ENCODE measurements around the gene TOM1L2. TPM values are rescaled to one million over a fixed set of nuclear protein-coding genes. Genes with fewer than 3 reads are reported as not detected.

The TOM1L2 gene
- polyA plus RNA-seq, 1 experiment = 25.5 TPM

DNA sequence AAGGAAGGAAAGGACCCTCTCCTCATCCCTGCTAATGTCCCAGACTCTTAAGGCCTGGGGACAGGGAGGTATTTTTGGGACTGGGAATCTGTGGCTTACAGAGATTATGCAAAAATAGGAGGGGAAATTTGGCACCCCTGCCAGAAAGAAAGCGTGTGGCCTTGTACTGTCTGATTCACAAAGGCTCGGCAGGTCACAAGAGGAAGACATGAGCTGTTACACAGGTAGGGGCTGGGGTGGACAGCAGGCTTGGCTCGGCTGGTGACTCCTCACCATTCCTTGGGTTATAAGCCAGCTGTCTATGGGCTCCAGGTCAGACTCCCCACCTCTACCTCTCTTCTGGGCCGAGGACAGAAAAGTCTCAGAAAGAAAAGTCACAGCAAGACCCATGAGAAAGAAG lies 114.7 kb downstream of the TOM1L2 start:
- TF ChIP-seq, protein P1, sequence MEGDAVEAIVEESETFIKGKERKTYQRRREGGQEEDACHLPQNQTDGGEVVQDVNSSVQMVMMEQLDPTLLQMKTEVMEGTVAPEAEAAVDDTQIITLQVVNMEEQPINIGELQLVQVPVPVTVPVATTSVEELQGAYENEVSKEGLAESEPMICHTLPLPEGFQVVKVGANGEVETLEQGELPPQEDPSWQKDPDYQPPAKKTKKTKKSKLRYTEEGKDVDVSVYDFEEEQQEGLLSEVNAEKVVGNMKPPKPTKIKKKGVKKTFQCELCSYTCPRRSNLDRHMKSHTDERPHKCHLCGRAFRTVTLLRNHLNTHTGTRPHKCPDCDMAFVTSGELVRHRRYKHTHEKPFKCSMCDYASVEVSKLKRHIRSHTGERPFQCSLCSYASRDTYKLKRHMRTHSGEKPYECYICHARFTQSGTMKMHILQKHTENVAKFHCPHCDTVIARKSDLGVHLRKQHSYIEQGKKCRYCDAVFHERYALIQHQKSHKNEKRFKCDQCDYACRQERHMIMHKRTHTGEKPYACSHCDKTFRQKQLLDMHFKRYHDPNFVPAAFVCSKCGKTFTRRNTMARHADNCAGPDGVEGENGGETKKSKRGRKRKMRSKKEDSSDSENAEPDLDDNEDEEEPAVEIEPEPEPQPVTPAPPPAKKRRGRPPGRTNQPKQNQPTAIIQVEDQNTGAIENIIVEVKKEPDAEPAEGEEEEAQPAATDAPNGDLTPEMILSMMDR (IDR thresholded peaks at IDR 0.05; ENCODE audit: low read depth, low read length) = no peak
- DNase-seq (ENCODE audit: low read depth, low spot score) = no peak
- Histone ChIP-seq H3K27ac (ENCODE audit: low read depth, low read length) (no peak overlapping the region), H3K4me3 (ENCODE audit: low read depth, low read length) (no peak overlapping the region), H3K27me3 (ENCODE audit: control insufficient read depth, insufficient read depth, low read length) (no peaks in the 10 kb centered on the region), H3K9me3 (ENCODE audit: control insufficient read depth, insufficient read depth, low read length) (no peaks in the 10 kb centered on the region)
- CTCF ChIA-PET = interaction anchor here (0.5 to 2.1 kb wide), 3 partner anchors 45 to 242 kb away, joined by 3 to 19 read pairs (median 3); no protein-coding TSS in a partner anchor
- POLR2A ChIA-PET = no interaction called here

DNA sequence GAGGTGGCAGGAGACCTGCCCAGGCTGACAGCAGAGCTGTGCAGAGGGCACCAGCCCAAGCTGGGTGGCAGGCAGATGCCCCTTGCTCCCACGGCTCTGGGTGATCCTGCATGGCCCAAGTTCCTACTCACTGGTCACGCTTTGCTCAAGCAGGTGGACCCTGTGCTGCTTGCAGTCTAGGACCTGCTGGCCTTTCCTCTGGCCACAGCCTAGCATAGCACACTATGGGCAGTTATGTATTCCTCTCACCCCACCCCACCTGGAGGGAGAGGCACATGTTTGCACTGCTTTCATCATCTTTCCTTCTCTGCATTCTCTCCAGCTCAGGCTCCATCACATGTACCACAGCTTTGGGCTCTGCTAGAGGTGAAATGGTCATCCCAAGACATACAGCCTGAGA lies 115.8 kb downstream of the TOM1L2 start:
- POLR2A ChIA-PET = no interaction called here

DNA sequence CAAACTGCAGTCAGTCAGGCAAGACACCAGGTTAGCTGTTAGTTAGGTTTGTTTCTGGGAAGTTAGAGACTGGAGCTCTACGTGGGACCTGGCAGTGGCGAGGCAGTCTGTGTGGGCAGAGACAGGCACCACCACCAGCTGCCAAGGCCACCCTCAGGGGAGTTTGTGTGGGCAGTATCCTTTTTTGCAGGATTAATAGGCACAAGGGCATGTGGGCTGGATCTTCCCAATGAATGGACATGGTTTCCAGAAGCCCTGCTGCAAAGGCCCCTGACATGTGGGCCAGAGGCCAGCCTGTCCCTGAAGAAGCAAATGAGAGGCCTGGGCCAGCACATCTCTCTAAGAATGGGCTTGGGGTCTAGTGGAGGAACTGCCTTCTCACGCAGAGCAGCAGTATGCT lies 116.2 kb downstream of the TOM1L2 start:
- H3K9me3 ChIP-seq (ENCODE audit: control insufficient read depth, insufficient read depth, low read length) = no peaks in the 10 kb centered on the region
- H3K4me3 ChIP-seq (ENCODE audit: low read depth, low read length) = no peak overlapping the region
- H3K27me3 ChIP-seq (ENCODE audit: control insufficient read depth, insufficient read depth, low read length) = no peaks in the 10 kb centered on the region
- CTCF ChIA-PET = interaction anchor here (1.2 kb wide), 1 partner anchor 177 kb away, joined by 4 read pairs; no protein-coding TSS in a partner anchor
- POLR2A ChIA-PET = no interaction called here
- TF ChIP-seq, protein P1 (IDR thresholded peaks at IDR 0.05; ENCODE audit: low read depth, low read length) = no peak
- DNase-seq (ENCODE audit: low read depth, low spot score) = no peak
- H3K27ac ChIP-seq (ENCODE audit: low read depth, low read length) = no peak overlapping the region

More for the DNA sequence above, 115.8 kb downstream of the TOM1L2 start:
- TF ChIP-seq, protein P1 (IDR thresholded peaks at IDR 0.05; ENCODE audit: low read depth, low read length) = no peak
- DNase-seq (ENCODE audit: low read depth, low spot score) = no peak
- Histone ChIP-seq H3K27ac (ENCODE audit: low read depth, low read length) (no peak overlapping the region), H3K4me3 (ENCODE audit: low read depth, low read length) (no peak overlapping the region), H3K27me3 (ENCODE audit: control insufficient read depth, insufficient read depth, low read length) (no peaks in the 10 kb centered on the region), H3K9me3 (ENCODE audit: control insufficient read depth, insufficient read depth, low read length) (no peaks in the 10 kb centered on the region)
- CTCF ChIA-PET = interaction anchor here (1.2 kb wide), 1 partner anchor 177 kb away, joined by 4 read pairs; no protein-coding TSS in a partner anchor

DNA sequence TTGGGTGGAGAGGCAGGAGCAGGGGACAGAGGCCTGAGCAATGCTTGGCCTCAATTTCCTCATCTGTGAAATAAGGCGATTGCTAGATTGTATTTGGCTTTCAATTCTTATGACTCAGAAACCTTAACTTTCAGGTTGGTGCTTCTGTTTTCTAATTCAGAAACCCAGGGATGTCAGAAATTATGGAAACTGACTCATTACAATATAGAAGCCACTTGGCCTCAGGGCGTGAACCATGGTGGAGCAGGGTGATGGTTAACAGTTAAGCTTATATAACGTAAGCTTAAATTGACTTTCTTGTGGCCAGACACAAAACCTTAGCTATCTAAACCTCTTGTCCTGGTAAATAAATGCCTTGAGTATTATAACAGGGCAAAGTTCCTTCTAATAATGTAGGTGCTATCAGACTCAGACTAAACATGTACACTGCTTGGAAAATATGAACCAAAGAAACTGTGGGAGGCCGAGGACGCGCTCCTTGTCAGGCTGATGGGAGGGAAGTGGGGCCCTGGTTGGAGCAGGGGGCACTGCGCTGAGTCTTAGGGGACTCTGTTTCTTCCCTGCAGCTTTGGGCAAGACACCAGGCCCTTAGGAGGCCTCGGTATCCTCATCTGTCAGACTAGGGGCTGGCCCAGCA lies 118.3 kb downstream of the TOM1L2 start:
- no peaks in the 10 kb centered on the region for H3K9me3 ChIP-seq (ENCODE audit: control insufficient read depth, insufficient read depth, low read length)
- H3K27ac ChIP-seq (ENCODE audit: low read depth, low read length) = no peak overlapping the region
- ChIA-PET POLR2A (no interaction called here), CTCF (interaction anchor here (1.0 to 1.2 kb wide), 3 partner anchors 13 to 180 kb away, joined by 3 to 5 read pairs (median 3); no protein-coding TSS in a partner anchor)
- no peak for DNase-seq (ENCODE audit: low read depth, low spot score)
- no peak overlapping the region for H3K4me3 ChIP-seq (ENCODE audit: low read depth, low read length)
- no peaks in the 10 kb centered on the region for H3K27me3 ChIP-seq (ENCODE audit: control insufficient read depth, insufficient read depth, low read length)
- TF ChIP-seq, protein P1 (IDR thresholded peaks at IDR 0.05; ENCODE audit: low read depth, low read length) = no peak

DNA sequence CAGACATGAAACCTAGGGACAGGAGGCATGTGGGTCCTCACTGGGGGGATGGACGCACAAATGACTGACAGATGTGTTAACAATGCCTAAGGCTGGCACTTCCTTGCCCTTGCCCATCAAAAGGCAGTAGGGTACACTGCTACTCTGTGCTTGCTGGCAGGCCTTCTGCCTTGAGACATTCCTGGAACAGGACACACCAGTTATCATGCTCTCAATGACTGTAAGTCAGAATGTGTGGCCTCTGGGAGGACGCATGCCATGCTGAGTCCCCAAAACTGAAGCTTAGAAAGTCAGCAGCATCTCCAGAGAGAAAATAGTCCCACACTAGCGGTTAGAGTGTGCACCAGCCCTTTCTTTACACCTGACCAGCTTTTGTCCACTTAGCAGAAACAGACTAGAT lies 119.3 kb downstream of the TOM1L2 start:
- TF ChIP-seq, protein P1 (IDR thresholded peaks at IDR 0.05; ENCODE audit: low read depth, low read length) = no peak
- Histone ChIP-seq H3K27me3 (ENCODE audit: control insufficient read depth, insufficient read depth, low read length) (no peaks in the 10 kb centered on the region), H3K9me3 (ENCODE audit: control insufficient read depth, insufficient read depth, low read length) (no peaks in the 10 kb centered on the region), H3K4me3 (ENCODE audit: low read depth, low read length) (no peak overlapping the region), H3K27ac (ENCODE audit: low read depth, low read length) (no peak overlapping the region)
- ChIA-PET CTCF (interaction anchor here (1.0 to 1.2 kb wide), 3 partner anchors 14 to 181 kb away, joined by 3 to 5 read pairs (median 3); no protein-coding TSS in a partner anchor), POLR2A (no interaction called here)
- no peak for DNase-seq (ENCODE audit: low read depth, low spot score)

All from AG04450 (cell line).